NCI-H128 (cell line): Measurements from ENCODE around the gene NUDCD3.
"Not testable (repeated sequence)": the region's sequence is repeated elsewhere in the genome, so short reads cannot be mapped to it uniquely, and the experiment has no call there.

Source experiments
- DNase-seq: peaks from one replicate; lab custom pipeline; 2025; ENCODE audit not compliant: unreplicated experiment; lab: John Stamatoyannopoulos, UW

The NUDCD3 gene

DNA sequence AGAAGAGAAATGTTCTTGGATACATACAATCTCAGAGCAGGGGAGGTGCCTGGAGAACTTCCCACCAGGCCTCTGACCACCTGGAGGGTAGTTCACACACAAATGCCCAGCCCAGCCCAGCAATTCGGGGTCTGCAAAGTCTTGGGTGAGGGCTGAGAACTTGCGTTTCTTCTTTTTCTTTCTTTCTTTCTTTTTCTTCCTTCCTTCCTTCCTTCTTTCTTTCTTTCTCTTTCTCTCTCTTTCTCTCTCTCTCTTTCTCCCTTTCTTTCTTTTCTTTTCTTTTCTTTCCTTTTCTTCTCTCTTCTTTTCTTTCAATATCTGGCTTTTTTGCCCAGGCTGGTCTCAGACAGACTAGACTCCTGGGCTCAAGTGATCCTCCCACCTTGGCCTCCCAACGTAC is 28.3 kb upstream of the NUDCD3 start:
- DNase-seq = no peak

DNA sequence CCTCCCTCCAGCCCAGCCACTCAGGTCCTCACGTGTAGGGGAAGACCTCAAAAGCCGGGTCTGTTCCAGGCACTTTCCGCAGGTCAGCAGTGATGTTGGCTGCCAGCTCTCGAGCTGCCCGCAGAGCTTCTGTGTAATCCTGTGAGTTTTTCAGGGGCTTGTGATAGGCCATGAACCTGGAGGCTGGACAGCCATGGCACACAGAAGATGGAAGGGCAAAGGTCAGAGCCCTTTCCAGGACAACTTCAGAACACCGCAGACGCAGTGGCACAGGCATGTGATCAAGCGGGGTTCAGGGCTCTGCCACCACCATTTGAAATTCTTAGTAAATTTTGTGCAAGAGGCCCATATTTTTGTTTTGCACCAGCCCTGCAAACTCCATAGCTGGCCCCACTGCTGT is 26.7 kb upstream of the NUDCD3 start:
- no peak for DNase-seq

DNA sequence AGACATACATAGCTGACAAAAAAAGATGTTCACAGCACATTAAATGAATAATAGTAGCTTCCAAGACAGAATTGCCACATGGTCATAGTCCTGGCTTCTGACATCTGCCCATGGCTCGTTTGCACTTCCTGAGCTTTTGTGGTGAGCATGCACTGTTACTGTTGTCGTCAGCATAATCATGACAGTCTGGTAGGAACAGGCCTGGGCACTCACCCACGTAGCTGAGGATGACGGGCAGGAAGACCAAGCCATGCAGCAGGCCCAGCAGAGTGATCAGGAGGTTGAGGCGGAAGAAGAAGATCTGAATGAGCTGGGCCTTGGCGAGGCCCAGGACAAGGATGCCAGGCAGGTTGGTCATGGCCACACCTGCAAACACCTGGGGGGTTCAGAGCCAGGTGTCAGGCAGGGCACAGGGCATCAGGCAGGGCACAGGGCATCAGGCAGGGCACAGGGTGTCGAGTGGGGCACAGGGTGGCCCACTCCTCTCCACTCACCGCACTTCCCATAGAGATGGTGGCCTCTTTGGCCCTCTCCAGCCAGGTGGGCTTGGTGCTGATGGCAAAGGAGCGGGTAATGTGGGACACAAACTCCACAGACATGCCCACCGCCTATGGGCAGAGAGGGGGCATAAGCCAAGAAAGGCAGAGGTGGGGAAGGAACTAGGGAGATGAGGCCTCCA is 25.3 kb upstream of the NUDCD3 start:
- DNase-seq = no peak

DNA sequence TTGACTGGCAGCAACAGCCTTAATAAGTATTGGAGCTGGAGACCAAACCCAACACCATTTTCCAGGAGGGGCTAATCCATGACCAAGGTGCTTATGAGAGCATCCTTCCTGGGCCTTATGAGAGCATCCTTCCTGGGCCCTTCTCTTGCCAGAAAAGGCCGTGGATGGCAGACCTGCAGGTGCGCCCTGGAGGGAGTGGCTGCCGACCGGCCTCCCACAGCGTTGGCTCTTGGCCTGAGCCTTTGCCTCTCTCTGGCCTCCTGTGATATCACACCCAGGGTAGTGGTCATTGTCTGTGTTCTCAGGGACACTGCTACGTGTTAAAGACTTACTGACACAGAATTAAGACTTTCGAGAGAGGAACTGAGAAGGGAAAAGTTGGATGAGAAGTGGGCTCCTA is 22.3 kb upstream of the NUDCD3 start:
- no peak for DNase-seq

DNA sequence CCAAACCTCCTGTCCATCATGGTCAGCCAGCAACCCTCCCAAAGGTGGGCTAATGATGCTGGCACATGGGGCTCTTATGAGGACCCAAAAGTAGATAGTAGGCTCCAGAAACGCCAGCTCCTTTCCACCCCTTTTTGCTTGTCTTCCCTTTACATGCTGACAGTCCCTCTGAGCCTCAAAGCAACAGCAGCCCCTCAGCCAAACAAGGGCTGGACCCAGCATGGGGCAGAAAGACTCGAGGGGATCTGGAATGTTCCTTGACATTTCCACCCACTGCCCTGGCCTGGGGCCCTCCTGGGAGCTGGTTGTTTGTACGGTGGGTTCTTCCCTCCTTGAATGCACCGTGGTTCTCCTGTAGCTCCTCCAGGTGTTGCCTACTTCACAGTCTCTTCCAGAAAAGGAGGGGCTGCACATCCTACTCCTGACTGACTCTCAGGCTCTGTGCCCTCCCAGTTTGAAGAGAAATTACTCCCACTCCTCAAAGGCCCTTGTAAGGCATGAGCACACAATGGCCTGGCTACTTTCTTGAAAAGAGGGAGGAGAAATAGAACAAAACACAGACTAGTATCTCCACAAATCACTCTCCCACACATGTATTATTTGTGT is 21.5 kb upstream of the NUDCD3 start:
- DNase-seq = no peak

DNA sequence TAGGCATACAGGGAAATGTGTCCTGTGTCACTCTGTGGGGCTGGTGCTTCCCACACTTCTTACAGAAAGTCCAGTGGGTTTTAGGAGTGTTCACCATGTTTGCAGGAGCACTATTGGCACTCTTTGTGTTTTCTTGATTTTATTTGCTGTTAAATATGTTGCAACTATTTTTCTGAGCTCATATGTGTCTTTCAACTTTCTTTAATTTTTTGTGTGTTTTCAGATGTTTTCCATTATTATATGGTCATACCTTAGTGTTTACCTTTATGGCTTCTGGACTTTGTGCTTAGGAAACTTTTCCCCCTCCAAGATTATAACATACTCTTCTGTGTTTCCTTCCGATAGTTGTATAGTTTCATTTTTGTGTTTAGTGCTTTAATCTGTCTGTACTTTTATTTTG is 20.8 kb upstream of the NUDCD3 start:
- DNase-seq = no peak

DNA sequence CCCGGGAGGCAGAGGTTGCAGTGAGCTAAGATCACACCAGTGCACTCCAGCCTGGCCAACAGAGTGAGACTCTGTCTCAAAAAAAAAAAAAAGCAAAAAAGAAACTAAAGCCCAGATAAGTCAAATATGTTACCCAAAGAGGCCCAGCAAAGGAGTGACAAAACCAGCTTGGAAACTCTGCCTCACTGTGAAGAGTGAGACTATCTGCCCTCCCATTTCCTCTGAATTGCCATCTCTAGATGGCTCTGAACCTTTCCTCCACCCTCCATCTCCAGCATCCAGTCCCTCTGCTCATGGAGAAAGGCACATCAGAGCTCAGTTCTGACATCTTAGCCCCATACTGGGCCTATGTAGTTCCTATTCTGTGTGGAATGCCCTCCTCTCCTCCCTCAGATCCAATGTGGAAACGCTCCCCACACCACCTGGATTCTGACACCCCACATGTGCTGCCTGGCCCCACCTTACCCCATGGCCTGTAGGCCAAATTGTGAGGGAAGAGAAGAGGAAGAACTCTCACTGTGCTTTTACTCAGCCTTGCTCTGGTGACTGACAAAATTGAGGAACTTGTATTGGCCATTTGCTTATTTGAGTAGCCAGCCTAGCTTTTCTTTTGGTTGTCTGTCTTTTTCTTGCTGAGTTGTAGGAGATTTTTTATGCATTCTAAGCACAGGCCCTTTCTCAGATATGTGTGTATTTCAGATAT is 18.0 kb upstream of the NUDCD3 start:
- no peak for DNase-seq

DNA sequence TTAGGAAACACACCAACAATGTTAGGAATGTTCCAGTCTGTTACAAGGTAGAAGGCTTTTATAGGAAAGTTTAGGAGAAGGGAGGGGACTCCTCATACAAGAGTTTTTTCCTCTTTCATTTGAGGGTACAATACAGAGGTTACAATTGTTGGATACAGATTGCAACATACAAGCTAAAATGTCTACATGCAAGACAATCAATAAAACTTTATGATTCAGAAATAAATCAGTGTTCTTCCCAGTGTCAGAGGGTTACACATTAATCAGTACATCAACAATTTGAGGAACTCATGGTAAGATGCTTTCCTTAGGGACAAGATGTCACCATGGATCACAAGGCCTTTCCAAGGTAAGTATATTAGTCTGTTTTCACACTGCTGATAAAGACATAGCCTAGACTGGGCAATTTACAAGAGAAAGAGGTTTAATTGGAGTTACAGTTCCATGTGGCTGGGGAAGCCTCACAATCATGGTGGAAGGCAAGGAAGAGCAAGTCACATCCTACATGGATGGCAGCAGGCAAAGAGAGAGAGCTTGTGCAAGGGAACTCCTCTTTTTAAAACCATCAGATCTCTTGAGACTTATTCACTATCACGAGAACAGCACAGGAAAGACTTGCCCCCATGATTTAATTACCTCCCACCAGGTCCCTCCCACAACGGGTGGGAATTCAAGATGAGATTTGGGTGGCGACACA is 16.3 kb upstream of the NUDCD3 start:
- DNase-seq = not testable (repeated sequence)

DNA sequence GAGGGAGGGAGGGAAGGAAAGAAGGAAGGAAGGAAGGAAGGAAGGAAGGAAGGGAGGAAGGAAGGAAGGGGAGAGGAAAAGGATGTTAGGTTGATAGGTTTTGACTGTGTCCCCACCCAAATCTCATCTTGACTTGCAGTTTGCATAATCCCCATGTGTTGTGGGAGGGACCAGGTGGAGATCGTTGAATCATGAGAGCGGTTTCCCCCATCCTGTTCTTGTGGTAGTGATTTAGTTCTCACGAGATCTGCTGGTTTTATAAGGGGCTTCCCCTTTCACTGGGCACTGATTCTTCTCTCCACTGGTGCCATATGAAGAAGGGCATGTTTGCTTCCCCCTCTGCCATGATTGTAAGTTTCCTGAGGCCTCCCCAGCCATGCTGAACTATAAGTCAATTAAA is 15.1 kb upstream of the NUDCD3 start:
- DNase-seq = no peak

DNA sequence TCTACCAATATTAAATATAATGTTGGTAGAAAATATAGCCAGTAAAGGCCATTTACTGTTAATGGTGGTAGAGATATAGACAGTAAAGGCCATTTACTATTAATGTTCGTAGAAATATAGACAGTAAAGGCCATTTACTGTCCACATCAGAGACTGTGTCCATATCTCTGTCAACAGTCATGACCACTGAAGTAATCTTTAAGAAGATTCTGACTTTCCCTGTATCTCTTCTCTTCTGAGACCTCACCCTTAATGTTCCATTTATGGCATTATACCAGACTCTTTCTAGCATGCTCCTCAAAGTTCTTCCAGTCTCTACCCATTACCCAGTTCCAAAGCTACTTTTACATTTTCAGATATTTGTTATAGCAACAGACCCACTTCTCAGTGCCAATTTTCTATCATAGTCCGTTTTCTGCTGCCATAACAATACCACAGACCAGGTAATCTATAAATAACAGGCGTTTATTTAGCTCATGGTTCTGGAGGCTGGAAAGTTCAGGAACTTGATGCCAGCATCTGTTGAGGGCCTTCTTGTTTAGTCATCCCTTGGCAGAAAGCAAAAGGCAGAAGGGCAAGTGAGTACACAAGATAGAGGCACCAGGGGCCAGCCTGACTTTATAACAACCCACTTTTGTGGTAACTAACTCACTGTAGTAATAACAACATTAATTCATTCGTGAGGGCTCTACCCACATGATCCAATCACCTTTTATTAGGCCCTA is 7.9 kb upstream of the NUDCD3 start:
- no peak for DNase-seq

DNA sequence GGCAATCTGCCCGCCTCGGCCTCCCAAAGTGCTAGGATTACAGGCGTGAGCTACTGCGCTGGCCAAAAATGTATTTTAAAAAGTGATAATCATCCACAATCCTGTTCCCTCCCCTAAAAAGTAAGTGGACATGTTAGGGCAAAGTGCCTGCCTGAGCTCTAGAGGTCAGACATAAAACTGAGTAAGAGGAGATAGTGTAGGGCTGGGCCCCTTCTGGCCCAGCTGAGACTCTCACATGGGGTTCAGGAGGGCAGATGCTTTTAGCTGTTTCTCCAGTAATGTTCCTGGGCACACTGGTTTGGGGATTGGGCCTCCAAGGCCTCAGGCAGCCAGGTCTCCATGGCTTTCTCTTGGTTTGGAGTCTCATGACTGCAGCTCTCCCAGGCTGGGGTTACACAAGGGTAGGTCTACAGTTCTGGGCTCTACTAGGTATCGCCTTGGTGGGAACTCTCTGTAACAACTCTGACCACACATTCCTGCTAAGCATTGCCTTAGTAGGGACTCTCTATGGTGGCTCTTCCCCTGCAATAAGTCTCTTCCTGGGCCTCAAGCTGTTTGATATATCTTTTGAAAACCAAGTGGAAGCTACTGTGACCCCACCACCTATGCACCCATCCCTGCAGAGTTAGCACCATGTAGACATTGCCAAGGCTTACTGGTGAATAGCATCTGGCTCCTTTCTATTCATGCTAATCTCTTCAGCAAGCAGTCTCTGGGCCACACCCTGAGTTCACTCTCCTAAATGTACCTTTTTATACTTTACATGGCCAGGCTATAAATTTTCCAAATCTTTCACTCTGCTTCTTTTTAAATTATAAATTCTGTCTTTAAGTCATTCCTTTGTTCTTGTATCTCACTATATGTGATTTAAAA is 6.9 kb upstream of the NUDCD3 start:
- no peak for DNase-seq

DNA sequence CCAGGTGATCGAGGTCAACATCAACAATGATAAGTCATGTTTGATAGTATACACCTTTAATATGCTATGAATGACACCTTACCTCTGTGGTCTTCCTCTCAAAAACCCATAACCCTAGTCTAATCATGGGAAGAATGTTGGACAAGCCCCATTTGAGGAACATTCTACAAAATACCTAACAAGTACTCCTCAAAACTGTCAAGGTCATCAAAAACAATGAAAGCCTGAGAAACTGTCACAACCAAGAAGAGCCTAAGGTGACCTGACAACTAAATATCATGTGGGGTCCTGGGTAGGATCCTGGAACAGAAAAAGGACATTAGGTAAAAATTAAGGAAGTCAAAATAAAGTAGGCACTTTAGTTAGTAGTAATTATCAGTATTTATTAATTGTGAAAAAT is 5.9 kb upstream of the NUDCD3 start:
- no peak for DNase-seq

DNA sequence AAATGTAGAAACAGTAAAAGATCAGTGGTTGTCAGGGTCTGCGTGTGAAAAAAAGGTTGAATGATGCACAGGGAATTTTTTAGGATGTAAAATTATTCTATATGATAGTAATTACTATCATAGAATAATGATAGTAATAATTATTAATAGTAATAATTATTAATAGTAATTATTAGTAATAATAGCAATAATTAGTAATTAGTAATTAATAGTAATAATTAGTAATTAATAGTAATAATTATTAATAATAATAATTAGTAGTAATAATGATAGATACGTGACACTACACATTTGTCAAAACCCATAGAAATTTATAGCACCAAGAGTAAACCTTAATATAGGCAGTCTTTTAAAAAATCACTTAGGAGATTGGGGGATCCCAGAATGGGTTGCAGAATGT is 4.5 kb upstream of the NUDCD3 start:
- DNase-seq = no peak

DNA sequence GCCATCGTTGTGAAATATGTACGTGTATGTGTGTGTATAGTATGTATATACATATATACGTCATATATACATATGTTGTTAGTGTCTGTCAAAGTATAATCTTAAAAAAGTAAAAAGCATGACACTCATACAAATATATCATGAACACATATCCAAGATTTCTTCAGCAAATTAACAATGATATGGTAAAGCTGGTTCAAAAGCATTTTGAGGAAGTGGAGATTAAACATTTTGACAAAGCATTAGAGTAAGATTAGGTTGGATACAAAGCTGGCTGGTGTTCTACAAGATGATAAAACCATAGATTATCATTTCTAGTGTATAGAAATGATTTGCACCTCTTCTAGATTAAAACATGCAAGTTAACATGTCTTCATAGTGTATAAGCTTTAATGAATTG is 771 bp upstream of the NUDCD3 start:
- no peak for DNase-seq

DNA sequence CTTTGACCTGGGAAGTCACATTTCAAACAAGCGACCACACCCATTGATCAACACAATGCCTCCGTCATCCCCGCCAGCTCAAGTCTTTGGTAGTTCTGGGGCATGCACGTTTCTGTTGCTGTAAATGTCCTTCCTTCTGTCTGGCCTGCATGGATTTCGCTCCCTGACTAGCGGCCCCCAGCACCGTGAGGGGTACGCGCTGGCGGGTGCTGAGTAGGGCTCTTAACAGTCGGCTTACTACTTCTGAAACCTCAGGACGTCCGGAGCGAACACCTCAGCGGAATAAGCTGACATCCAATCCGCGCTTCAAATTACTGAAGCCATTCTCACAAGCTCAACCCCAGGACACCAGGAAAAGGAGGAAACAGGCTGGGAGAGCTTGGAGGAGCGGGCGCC is 505 bp downstream of the NUDCD3 start:
- no peak for DNase-seq

DNA sequence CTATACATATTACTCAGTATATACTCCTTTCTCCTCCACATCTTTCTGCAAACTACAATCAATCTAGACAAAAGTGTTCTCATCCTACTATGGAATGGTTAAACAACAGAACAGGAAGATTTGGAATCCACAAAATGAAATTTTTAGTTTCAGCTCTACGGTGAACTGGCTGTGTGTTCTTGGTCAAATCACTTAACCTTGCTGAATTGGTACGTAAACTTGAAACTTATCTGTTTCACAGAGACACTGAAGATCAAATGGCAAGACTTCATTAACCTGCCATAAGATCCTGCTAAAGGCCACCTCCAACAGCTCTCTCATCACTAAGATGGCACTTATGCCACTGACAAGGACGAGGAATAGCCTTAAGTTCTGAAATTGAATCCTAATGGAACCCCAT is 1.5 kb downstream of the NUDCD3 start:
- DNase-seq = no peak

DNA sequence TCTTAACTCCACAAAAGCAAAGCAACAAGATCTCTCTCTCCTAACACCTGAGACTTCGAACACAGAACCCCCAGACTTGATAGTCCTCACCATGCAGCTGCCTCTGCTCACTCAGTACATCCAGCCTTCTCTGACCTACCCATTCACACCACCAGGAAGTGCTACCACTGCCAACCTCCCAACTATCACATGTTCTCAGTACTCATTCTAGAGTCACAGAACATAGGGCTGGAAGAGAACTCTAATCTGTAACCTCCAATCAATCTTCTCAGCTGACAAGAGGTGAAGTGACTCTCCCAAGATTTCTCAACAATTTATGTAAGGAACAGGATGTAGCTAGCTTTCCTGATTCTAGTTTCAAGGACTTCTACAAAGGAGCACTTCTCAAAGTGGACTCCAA is 3.8 kb downstream of the NUDCD3 start:
- no peak for DNase-seq

DNA sequence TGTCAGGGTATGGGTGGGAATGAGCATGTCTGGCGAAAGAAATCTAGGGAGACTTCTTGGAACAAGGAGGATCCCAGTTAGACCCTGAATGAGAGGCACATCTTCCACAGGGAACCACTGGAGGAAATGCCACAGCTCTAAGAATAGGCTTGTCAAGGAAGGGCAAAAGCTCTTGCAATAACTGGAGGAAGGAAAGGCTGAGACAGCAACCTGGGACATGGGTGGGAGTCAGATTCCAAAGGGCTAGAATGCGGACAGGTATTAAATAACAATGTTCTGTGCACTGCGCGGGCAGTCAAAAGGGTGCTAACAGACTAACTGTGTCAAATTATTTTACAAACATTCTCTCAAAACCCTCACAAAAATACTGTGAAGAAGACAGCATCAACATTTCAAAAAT is 4.5 kb downstream of the NUDCD3 start:
- no peak for DNase-seq

DNA sequence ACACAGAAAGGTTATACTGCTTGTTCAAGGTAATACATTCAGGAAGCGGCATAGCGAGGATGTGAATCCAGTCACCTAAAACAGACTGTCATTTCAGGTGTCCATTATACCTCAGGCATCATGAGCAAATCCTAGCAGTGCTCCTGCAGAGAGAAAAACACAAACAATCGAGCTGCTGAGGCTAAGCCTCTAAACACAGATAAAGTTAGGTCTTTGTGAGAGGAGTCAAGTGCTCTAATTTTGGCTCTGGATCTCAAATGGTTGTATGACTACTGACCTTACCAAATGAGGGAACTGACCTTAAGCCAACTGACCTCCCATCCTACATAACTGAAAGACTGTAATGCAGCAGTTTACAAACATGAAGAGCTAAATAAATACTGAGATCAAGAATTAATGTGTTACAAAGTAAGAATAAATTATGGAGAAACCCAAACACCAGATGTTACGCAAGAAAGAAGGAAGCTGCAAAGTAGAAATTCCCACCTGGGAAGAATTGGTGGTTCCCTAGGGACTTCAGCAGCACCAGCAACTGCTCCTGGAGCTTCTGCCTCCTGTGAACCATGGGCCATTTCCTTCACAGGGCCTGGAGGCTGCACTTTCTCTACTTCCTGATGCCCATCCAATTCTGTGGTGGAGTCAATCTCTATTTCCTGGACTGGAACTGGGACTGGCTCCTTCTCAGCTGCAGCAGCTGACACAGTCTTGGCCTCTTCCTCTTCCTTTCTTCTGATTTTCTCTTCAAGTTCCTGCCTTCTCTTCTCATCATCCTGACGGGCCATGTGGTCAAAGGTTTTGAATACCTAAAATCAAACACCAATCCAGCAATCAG is 5.8 kb downstream of the NUDCD3 start:
- no peak for DNase-seq
